SIG-M5 treated with dmso at 0.1 percent for 504 hours (cell line): ENCODE data around the gene DCDC2.
"Not testable (repeated sequence)": the region's sequence is repeated elsewhere in the genome, so short reads cannot be mapped to it uniquely, and the experiment has no call there.

Experiments used
- DNase-seq: peaks from one replicate; lab custom pipeline; 2025; ENCODE audit not compliant: unreplicated experiment; lab: John Stamatoyannopoulos, UW

Gene DCDC2

GRCh38 chr6:24329022-24329421 is 28.8 kb downstream of the DCDC2 start:
- no peak for DNase-seq

- no peak for DNase-seq
Measured at GRCh38 chr6:24327756-24328155, 30.1 kb downstream of the DCDC2 start.

DNA sequence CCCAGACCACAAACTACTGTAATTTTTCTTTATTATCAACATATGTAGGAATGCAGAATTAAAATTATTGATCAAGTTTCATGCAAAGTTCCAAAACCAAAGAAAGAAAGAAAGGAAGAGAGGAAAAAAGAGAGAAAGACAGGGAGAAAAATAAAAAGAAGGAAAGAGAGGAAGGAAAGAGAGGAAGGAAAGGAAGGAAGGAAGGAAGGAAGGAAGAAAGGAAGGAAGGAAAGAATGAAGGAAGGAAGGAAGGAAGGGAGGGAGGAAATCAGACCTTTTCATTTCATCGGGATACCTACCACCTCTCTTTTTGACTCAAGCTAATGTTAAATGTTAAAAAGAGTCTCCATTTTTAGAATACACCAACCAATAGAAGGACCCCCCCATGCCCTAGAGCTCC is 31.9 kb downstream of the DCDC2 start:
- DNase-seq = no peak

- DNase-seq = no peak
Measured at GRCh38 chr6:24324617-24325016, 33.2 kb downstream of the DCDC2 start.

DNA sequence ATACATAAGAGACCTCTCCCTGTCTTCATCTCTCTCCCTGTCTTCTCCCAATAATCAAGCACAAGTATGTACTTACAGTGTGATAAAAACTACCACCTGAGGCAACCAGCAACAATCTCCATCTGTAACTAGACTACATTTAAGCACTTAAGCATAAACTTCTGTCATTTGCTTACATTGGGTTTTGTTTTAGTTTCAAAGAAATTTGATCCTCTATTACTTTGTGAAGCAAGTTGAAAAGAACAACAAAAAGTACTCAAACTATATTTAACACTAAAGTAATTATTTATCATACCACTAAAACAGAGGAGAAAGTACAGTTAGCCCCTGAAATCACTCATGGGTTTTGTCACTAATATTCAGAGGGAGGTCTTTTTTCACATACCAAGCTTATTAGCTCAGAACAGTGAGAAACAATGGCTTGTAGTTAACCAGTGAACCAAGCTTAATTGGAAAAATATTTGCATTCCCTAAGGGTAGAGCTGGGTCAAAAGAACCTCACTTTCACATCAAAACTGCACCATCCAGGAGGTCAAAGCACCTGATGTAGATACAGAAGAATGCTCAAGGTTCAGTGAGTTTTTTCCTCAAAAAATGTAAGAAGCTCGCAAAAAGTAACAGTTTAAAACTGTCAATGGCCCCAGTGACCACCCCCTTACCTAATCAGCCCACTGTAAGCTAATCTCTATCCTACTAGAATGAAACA is 34.1 kb downstream of the DCDC2 start:
- no peak for DNase-seq

DNA sequence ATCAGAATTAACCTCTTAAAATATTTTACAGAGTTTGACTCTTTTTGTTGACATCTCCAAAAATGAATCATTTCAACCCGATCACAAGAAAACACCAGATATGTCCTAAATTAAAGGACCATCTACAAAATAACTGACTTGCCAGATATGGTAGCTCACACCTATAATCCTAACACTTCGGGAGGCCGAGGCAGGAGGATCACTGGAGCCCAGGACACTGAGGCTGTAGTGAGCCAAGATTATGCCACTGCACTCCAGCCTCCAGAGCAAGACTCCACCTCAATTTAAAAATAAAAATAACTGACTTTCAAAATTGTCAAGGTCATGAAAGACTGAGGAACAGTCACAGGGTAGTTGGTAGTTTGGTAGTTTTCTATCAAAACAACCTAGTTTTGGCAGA is 34.9 kb downstream of the DCDC2 start:
- DNase-seq = no peak

DNA sequence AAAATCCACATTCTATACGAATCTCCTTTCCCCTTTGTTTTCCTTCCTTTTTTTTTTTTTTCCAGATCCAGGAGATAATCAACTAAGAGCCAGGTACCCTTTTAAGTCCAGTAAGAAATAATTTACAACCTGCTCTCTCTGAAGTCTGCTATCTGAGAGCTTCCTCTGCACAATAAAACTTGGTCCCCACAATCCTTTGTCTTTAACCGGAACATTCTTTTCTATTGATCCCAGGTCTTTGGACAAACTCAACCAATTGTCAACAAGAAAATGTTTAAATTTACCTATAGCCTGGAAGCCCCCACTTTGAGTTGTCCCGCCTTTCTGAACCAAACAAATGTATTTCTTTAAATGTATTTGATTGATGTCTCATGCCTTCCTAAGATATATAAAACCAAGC is 35.4 kb downstream of the DCDC2 start:
- DNase-seq = not testable (repeated sequence)

DNA sequence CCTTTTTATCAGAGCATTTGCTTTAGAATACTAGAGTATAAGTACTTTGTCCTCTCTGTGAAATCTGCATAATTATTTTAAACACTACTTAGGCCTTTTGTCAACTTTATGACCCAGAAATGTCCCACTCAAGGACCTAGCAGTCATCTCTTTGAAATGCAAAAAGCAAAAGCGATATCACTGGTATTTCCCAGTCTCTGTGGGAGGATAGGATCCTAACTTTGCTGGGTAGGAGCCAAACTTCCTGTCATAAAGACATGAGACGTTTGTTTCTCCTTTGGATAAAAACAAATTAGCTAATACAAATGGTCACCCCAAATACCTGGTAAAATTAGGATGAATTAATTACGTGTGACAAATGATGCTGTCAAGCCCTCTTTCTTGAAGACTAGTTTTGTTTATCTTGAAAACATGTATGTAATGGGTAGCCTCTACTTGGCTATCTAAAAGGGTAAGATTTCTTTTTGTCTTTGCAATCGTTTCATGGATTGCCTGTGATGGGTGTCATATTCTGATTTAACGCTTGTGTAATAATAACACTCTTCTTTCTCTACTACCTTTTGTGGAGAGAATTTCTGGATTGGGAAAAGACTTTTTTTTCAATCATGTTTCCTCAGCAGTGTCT is 36.2 kb downstream of the DCDC2 start:
- no peak for DNase-seq

GRCh38 chr6:24313251-24314141 is 44.4 kb downstream of the DCDC2 start:
- DNase-seq = no peak

GRCh38 chr6:24311775-24312174 is 46.1 kb downstream of the DCDC2 start:
- DNase-seq = not testable (repeated sequence)

- DNase-seq = no peak
Measured at GRCh38 chr6:24307881-24308280, 50.0 kb downstream of the DCDC2 start.

GRCh38 chr6:24306936-24307335 is 50.9 kb downstream of the DCDC2 start:
- DNase-seq = no peak

DNA sequence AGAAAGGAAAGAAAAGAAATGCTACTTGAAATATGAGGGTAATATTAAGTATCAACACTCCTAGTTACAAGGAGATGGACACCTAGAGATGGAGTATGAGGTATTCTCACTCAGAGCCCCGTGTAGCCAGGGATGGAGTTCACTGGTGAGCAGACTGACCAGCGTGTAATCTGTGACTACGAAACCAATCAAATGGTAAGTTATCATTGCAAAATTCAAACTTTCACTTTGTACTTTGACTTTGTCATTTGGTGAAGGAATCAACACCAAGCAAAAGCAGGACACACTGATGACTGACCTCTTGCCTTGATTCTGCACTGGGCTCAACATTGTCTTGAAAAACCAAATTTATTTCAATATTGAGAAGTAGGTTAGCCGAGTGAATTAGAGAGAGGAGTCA is 51.8 kb downstream of the DCDC2 start:
- DNase-seq = no peak

GRCh38 chr6:24296944-24297343 is 60.9 kb downstream of the DCDC2 start:
- DNase-seq = no peak

DNA sequence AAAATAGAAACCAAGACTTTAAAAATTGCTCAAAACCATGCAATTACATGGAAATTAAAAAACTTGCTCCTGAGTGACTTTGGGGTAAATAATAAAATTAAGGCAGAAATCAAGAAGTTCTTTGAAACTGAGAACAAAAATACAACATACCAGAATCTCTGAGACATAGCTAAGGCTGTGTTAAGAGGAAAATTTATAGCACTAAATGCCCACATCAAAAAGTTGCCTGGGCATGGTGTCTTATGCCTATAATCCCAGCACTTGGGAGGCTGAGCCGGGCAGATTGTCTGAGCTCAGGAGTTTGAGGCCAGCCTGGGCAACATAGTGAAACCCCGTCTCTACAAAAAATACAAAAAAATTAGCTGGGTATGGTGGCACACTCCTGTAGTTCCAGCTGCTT is 64.0 kb downstream of the DCDC2 start:
- DNase-seq = not testable (repeated sequence)

GRCh38 chr6:24287239-24287638 is 70.6 kb downstream of the DCDC2 start:
- DNase-seq = no peak

DNA sequence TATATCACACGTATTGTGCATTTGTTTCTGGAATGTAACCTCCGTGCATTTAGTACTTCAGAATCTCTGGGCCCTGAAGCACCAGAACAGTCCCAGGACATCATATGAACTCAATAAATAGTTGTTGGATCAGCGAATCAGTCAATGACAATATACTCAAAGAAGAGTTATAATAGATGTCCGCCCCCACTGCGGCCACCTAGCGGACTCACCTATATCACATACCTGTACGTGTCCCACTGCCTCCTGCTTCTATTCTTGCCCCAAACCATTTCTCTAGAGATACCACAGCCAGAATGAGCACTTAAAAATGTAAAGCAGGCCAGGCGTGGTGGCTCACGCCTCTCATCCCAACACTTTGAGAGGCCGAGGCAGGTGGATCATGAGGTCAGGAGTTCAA is 73.9 kb downstream of the DCDC2 start:
- DNase-seq = no peak

DNA sequence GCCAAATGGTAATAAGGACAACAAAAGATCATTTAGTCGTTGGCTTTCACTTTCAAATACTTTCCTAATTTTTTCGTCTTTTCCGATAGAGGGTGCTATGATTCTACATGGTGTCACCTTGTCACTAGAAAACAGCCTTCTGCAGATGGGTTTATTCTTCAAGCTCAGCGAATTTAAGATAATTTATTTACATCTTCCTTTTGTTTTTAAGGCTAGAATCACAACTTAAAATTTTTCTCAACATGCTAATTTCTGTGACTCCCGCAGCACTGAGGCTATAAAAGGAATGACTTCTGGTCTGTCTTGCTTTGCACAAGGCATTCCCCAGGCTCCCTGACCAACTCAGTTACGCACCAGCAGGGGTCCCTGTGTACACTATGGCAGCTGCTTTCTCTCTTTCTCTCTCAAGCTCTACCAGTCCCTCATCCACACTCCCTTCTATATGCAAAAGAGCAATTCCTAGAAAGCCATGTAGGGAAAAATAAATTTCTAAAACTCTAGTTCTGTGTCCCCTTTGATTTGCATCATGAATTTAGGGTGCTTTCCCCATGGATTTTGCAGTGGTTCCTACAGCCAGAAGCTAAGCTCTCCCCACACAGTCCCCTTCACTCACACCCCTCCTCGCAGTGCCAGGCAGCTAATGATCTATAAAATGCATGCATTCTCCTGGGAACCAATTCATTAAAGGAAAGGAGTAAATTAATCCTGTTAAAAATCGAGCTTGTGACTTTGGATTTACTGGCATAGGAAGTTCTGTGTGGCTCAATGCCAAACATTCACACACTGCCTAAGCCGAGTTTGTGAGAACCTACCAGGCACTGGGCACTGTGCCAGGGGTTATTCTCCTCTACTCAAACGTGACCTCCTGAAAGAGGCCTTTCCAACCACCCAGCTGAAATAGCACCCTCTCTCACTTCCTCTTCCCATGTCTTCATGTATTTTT is 74.5 kb downstream of the DCDC2 start:
- peak; percentile 68 for DNase-seq

GRCh38 chr6:24274441-24275083 is 83.3 kb downstream of the DCDC2 start:
- peak; percentile 20 for DNase-seq
